RCC 7860 (cell line): ENCODE measurements around the gene ZIK1.

Experiments
- DNase-seq: peaks from one replicate; pipeline ENCODE4 v3.0.0-alpha.2; 2015; ENCODE audit warnings: low spot score
- FAIRE-seq: peaks from 2 replicates; lab custom pipeline; 2012; peaks lifted over from hg19 to GRCh38; lab: Jason Lieb, UNC

Gene ZIK1

DNA sequence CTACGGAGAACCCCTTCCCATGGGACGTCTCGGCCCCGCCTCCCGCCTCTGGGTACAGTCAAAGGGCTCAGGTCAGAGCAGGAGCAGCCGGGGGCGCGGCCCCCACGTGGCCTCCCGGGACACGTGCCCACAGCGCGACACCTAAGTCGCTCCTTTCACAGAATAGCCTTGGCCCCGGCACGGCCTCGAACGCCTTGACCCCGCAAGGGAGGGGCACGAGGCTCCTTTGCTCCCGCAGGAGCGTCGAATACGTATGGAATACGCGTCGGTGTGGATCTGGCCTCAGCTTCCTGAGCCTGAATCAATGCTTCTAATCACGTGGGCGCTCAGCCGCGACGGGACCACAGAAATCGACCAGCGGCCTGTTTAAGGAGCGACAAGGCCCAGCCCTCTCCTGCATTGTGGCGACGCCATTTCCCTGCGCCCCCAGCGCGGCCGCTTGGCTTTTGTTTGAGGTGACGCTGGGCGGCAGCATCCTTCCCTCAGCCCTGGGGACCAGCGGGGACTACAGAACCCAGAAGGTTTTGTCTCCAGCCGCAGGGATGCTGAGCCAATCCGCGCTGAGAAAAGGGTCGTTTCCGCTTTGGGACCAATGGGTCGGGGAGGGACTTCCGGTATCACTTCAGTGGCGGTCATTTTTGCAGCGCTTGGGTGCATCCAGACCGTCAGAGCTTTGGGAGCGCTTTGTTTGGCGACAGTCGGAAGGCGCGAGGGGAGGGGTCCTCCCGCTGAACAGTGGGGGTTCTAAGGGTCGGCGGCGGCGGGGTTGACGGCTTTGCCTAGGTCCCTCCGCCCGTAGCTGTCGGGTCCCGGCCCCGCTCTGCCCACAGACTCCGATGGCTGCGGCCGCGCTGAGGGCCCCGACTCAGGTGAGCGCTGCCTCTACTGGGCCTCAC is at the start of gene ZIK1:
ZIK1 (plus strand) TSS at position 625 of the 896 bp plus-strand sequence; CDS start at position 837, 212 bp downstream.
- FAIRE-seq (no peak), DNase-seq (no peak)

DNA sequence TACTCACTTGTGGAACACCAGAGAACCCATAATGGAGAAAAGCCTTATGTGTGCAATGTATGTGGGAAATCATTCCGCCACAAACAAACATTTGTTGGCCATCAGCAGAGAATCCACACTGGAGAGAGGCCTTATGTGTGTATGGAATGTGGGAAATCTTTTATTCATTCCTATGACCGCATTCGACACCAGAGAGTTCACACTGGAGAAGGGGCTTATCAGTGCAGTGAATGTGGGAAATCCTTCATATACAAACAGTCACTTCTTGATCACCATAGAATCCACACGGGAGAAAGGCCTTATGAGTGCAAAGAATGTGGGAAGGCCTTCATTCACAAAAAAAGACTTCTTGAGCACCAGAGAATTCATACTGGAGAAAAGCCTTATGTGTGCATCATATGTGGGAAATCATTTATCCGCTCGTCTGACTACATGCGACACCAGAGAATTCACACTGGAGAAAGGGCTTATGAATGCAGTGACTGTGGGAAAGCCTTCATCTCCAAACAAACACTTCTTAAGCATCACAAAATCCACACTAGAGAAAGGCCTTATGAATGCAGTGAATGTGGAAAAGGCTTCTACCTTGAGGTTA is 45.9 kb upstream of the ZIK1 start:
- FAIRE-seq (no peak), DNase-seq (no peak)

DNA sequence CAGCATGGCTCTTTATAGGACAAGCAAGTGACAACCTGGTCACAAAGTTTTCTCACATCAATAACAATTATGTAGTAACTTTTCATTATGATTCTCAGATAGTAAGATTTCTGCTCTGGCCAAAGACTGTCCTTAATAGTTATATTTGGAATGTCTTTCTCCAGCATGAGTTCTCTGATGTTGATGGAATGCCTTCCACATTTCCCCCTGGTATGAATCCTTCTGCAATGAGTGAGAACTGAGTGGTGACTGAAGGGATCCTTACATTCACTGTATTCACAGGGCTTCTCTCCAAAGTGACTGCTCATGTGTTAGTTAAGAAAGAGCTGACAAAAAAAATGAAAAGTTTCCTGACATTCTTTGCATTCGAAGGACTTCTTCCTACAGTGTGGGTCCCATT is 37.4 kb upstream of the ZIK1 start:
- DNase-seq (no peak), FAIRE-seq (no peak)

DNA sequence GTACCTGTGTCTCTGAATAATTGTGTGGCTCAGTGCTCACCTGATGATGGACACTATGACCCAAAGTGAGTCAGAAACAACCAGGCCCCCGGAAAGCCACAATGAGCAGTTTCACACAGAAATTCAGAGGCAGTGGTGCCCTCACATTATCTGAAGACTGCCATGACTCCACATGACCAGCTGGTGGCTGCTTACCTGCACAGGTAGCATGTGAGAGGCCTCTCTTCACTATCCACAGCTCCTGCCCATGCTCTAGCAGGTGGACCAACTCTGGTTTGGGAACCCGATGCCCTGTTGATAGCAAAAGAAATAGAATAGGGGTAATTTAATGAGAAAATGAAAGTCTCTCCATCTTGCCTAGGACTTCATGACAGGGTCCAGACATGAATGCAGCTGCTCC is 31.5 kb upstream of the ZIK1 start:
- FAIRE-seq (no peak), DNase-seq (no peak)

DNA sequence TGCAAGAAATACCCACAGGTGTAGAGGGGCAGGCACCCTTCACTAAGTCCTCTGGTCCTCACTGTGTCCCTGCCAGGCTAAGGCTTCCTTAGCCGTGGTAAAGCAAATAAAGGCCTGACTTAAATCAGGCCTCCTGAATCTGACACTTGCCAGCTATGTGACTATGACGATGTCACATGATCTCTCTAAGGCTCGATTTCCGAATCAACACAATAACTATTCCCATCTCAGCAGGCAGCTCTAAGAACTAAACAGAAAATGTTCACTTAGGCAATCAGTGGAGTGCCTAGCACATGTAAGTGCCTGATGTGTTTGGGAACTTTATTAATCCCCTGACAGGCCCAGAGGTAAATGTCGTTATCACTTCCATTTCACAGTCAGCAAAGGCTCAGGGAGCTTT is 26.3 kb upstream of the ZIK1 start:
- DNase-seq (no peak), FAIRE-seq (no peak)

DNA sequence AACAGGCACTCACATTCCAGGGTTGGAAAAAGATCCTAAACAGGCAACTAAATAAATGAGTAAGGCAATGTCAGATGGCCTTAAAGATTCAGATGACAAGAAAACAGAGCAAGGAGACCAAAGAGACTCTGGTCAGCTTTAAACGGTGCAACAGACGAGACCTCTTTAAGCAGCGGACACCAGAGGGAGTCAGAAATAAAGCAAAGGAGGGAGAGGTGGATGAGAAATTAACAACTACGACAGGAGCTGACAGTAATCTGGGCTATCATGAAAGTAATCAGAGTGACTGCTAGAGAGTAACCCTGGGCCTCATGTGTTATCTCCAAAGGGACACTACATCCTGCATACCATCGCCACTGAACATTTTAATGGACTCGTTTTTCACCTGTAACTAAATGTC is 25.4 kb upstream of the ZIK1 start:
- FAIRE-seq = no peak
- no peak for DNase-seq

DNA sequence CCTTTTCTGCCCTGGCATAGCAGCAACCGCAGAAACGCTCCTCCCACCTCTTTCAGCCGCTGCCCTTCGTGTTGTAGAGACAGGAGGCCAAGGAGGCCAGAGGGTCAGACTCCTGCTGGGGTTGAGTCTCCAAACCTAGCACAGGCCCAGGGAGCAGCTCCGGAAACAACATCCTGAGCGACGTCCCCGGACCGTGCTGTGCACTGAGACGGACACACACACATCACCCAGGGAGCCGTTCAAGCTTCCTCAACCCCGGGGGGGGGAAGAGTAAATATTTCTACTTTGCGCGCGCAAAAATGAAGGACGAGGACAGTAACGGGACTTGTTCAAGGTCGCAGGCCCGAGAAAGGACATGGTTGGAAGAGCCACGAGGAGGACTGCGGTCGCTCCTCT is 24.9 kb upstream of the ZIK1 start:
- DNase-seq (peak; percentile 6), FAIRE-seq (no peak)

DNA sequence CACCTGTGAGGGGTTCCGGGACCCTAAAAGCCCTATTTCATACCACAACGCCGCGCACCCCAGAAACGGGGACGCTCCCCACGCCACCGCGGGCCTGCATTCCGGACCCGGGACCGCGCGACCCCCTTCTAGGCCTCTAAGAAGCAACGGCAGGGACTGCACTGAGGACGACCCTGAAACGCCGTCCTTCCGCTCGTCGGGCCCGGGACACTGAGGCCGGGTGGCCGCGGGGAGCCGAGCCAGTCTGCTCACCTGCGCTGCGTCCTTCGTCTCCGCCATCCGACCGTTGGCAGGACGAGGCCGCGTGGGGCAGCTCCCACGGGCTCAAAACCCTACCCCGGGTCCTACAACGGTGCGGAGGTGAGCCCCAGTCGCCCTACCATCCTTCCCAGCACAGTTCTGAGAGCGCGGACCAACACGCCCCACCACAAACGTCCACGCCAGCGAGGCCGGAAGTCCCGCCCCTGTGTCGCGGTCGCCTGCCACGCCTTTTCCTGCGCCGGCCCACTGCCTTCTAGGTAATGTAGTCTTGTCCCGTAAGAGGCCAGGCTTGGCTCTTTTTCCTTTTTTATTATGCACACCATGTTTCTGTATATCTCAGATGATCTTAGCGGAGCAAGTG is 24.4 kb upstream of the ZIK1 start, which contains the start of gene ZNF550:
ZNF550 (minus strand) TSS at position 460 of the 622 bp plus-strand sequence; CDS start at position 279, 181 bp downstream.
- DNase-seq (peak; percentile 59), FAIRE-seq (peak; percentile 2)

DNA sequence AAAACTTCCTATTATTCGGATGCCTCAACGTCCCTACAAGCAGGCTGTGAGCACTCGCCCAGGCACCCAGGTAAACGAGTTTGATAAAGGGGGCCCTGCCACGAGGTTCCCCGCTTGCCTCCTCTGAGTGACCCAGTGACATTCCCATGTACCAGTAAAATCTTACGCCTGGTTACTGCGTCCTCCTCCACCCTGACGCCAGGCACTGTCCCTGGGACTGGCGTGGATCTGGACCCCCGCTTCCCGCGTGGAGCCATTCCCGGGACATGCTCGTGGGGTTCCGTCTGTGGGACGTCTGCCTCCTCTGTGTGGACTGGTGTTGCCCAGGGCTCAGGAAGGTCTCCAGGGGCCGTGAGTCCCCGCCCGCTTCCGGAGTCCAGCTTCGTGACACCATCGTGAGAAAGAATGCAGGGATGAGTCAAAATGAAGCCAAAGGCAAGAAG is 23.9 kb upstream of the ZIK1 start:
- FAIRE-seq (no peak), DNase-seq (no peak)

DNA sequence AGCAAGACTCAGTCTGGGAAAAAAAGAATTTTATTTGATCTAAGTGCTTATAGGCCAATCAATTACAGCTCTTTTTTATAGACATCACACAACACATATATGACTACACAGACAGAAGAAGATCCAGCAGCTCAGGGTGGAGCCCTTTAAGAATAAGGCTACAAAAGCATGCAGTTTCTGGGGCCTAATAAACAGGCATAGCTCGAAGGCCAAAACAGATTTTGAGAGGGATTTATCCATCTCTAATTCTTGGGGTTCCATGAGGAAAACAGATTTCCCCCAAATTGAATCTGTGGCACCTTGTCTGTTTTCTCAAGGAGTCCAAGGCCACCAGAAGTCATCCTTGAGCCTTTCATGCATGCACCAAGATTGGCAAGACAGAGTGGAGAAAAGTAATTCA is 20.4 kb upstream of the ZIK1 start:
- no peak for FAIRE-seq
- no peak for DNase-seq

DNA sequence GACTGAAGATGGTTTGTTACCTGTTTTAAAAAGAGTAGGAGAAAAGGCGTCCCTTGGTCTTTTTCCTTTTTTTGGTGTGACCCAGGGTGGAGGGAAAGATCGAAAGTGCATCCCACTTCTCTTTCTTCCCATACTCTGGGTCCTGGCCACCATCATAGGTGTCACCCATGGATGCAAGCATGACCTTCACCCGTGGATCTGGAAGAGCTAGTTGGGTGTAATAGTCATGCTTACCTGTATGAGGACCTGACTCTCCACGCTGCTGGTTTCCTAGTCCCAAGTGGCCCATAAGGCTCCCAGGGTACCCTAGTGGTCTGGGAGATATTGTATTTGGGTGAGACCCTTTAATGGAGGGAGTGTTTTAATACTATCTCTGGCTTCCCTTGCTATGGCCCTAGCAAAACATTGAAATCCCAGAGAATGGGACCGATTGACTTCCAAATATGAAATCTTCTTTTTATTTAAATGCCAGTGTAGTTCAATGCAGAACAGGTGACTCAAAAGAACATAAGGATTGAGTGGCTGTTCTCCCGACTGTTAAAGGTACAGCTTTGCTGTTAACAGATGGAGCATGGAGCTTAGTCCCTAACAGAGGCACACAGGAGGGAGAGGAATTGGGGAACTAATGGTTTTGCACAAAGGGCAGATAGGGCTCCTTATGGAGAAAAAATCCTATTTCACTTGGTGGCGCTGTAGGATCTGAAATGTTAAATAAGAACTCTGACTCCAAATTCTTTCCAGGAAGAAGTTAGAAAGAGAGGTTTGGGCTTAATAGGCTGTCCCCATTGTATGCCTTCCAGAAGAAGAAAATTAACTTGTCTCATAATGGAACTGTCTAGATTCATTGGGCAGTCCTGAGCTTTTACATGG is 17.3 kb upstream of the ZIK1 start:
- FAIRE-seq (no peak), DNase-seq (no peak)

DNA sequence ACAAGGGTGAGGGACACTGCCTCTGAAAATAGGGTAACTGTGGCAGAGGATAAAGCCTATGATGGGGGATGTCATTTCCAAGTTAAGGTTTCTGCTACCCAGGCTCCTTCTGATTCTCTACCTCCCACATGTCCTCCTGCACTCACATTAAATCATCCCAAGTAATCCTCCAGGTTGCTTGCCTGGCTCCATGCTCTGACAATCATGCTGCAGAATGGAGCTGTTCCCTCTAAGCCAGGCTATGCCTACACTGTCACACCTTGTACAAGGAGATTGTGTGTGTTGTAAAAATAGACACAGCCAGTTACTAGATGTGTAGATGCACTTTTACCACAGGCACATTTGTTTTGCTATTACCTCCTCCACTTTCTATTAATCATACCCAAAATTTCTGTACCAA is 13.2 kb upstream of the ZIK1 start:
- DNase-seq (no peak), FAIRE-seq (no peak)

DNA sequence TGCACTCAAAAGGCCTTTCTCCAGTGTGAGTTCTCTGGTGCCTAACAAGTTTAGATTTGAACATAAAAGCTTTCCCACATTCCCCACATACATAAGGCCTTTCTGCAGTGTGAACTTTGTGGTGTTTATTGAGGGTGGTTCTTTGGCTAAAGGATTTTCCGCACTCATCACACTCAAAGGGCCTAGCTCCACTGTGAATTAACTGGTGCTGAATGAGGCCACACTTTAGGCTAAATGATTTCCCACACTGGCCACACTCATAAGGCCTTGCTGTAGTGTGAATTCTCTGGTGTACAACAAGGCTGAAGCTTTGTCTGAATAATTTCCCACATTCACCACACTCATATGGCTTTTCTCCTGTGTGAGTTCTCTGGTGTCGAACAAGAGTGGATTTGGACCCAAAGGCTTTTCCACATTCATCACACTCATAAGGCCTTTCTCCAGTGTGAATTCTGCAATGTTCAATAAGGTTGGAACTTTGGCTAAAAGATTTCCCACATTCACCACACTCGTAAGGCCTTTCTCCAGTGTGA is 11.5 kb upstream of the ZIK1 start:
- DNase-seq = no peak
- no peak for FAIRE-seq

DNA sequence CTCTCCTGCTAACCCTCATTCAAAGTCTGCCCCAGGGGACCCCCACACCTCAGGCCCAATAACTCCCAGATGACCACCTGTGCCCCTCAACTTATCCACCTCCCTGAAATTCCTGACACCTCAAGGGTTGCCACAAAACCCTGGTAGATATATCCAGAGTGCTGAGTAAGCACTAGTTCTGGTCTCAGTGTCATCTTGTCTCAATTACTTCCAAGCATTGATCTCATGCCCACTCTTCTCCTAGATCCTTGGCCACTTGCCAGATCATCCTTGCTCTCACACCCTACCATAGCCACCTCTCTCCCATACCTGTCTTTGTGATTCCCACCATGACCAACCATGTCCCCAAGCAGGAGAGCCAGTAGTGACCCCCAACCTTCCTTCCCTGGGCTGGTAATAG is 7.3 kb upstream of the ZIK1 start:
- no peak for DNase-seq
- no peak for FAIRE-seq

DNA sequence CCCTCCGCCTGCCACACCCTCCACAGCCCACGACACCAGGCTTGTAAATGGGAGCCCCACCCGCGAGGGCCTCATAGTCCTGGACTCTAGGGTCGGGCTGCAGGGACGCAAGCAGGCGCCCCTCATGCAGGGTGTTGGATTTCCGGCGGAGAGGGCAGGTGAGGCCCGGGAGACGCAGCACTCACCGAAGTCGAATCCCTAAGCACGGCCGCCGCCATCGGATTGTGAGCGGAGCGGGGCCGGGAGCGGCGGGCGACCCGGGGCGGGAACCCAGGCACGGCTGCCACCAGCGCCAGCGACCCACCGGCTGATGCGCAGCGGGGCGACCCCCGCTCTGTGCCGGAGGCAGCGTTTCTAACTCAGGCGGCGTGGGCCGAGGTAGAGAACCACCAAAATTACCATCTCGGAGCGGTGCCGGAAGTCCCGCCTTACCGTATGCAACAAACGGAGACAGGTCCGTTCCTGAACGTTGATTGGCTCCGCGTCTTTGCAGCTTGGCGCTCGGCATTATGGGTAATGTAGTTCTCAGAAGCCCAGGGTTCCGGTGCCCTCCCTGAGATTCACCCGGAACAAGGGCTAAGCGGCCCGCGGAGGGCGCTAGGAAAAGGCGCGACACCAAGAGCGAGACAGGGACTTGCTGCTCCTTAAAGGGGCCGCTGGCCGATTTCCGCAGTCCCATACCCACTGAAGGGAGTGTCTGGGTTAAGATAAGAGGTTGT is 5.3 kb upstream of the ZIK1 start, which contains the start of gene ZNF416:
ZNF416 (minus strand) TSS at position 425 of the 719 bp plus-strand sequence; CDS start at position 218, 207 bp downstream.
- DNase-seq = peak; percentile 93
- peak; percentile 86 for FAIRE-seq

DNA sequence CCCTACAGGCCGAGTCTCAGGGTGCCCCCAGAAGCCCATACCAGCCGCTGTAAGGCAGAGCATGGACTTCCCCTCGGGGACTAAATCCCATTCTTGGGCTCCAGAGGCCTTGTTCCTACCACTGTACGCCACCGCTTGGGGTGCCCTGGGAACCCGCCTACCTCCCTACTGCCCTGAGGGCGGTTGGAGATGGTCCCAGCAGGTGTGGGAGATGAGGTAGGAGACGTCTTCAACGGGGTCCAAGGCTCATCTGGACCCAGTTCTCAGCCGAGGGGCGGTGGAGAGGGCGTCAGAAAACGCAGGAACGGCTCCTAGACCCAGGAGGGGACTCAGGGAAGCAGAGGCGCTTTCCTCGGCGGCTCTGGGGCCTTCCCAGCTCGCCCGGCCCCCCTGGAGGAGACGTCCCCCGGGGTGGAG is 833 bp upstream of the ZIK1 start:
- no peak for DNase-seq
- no peak for FAIRE-seq

DNA sequence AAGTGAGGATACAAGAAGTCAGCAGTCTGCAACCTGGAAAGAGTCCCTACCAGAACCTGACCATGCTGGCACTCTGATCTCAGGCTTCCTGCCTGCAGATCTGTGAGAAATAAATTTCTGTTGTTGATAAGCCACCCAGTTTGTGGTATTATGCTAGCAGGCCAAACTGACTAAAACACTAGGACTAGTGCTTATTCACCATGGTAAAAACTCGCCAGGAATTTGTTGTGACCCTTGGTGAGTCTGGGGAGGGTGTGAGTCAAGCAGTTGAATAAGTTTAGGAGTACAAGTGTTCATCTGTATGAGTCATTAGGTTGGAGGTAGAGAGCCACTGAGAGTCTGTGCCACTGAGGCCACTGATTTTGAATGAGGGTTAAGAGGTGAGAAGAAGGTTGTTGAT is 3.6 kb downstream of the ZIK1 start:
- peak; percentile 92 for DNase-seq
- peak; percentile 84 for FAIRE-seq

DNA sequence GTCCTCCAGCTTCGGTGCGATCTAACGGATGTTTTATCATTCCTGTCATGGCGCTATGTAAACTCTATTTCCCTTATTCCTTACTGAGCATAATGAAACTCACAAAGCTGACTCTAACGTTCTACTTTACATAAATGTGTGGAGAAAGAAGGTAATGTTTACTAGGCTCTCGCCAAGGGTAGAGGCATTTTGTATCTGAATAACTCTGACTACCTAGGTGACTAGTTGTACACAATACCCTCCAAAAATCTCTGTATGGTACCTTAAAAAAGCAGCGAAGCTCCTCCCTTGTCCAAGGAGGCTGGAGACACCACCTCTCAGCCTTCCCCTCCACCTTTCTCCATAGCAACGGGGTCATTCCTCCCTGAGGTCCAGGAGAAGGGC is 15.4 kb downstream of the ZIK1 start:
- DNase-seq (no peak), FAIRE-seq (no peak)

DNA sequence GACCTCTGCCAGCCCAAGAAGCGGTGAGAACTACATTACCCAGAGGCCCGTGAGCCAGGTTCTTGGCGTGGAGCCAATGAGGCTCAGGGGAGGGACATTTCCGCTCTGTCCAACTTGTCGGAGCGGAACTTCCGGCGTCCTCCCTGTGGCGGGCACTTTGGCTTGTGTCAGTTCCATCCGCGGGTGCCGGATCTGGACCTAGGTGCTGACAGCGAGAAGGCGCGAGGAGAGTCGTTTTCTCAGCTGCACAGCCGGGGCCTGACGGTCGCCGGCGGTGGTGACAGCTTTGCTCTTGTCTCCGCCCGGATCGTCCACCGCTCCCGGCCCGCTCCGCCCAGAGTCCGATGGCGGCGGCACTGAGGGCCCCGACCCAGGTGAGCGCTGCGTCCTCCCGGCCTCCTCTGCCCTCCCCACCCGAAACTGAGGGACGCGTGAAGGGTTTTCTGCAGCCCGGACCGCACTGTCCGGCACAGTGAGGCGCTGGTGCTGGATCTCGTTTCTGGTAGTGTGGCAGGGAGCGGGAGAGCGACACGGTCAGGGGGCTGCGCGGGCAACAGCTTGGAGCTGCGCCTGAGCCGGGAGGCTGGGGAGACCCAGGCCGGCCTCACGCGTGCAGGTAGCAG is 15.9 kb downstream of the ZIK1 start, which contains the start of gene ZNF530:
ZNF530 (plus strand) TSS at position 125 of the 623 bp plus-strand sequence. CDS start 4,461 bp downstream, outside the sequence.
- DNase-seq (peak; percentile 73), FAIRE-seq (no peak)
